Tibial artery (tissue), 4 donors: Measurements from ENCODE around the gene PTCH1.

Experiments
- DNase-seq, 2 donors: peaks; one replicate each; pipeline ENCODE4 v3.0.0-alpha.2; 2019
- H3K27ac ChIP-seq, 2 donors: fragments of 200-600 bp; sonication (generic) in 1 of 2; 1 replicate in 1 of 2; 2 replicates in 1 of 2; pipeline ENCODE4 v1.5.1; 2018 to 2019; ENCODE audit warnings: mild to moderate bottlenecking in 1 of 2
- H3K27me3 ChIP-seq, 2 donors: fragments of 200-600 bp; sonication (generic) in 1 of 2; one replicate each; pipeline versions ENCODE4 v1.5.1 to v1.6.0; 2016 to 2019
- H3K36me3 ChIP-seq, 3 donors: fragments of 200-600 bp; sonication (generic) in 2 of 3; one replicate each; pipeline ENCODE4 v1.5.1; 2016 to 2019; ENCODE audit warnings: mild to moderate bottlenecking in 2 of 3
- H3K4me1 ChIP-seq, 4 donors: fragments of 200-600 bp; sonication (generic) in 2 of 4; 1 replicate in 3 of 4; 2 replicates in 1 of 4; pipeline ENCODE4 v1.5.1; 2016 to 2019
- H3K4me3 ChIP-seq, 2 donors: fragments of 200-600 bp; sonication (generic) in 1 of 2; 1 replicate in 1 of 2; 2 replicates in 1 of 2; pipeline ENCODE4 v1.5.1; 2018 to 2019; ENCODE audit warnings: mild to moderate bottlenecking in 2 of 2
- H3K9me3 ChIP-seq, 3 donors: fragments of 200-600 bp; sonication (generic) in 1 of 3; one replicate each; pipeline ENCODE4 v1.5.1; 2016 to 2019
- CTCF ChIP-seq, 2 experiments: fragments of 200-600 bp in 1 of 2; fragments of 450-650 bp in 1 of 2; IDR thresholded peaks; one replicate each; pipeline ENCODE4 v1.5.1; 2017 to 2019; ENCODE audit warnings: antibody characterized with exemption in 2 of 2, mild to moderate bottlenecking in 1 of 2, moderate library complexity in 1 of 2
- intact Hi-C: fragments of 100-400 bp; cut with DNase I; formaldehyde crosslinking; loops from one replicate; pipeline ENCODE4 v1.15.0; 2023; ENCODE audit warnings: low total_unique reads

PTCH1 gene

GRCh38 chr9:95458666-95459065 lies 58.1 kb downstream of the PTCH1 start:
- intact Hi-C loops = no loop called here
- H3K36me3 ChIP-seq = peaks cover 66 to 84% (median 74%) of the 10 kb centered on the region in 3 donors
- no peak for TF ChIP-seq CTCF (IDR thresholded peaks at IDR 0.05)
- no peaks in the 10 kb centered on the region for H3K27me3 ChIP-seq
- no peak overlapping the region for H3K4me3 ChIP-seq
- no peak overlapping the region for H3K27ac ChIP-seq
- H3K9me3 ChIP-seq = no peaks in the 10 kb centered on the region
- peaks cover 0 to 6% (median 0%) of the 10 kb centered on the region in 4 donors for H3K4me1 ChIP-seq
- no peak for DNase-seq

- no peaks in the 10 kb centered on the region for H3K27me3 ChIP-seq
- TF ChIP-seq CTCF (IDR thresholded peaks at IDR 0.05) = no peak
- no peak overlapping the region for H3K4me3 ChIP-seq
- no peak for DNase-seq
- H3K4me1 ChIP-seq = peaks cover 0 to 6% (median 0%) of the 10 kb centered on the region in 4 donors
- intact Hi-C loops = no loop called here
- H3K9me3 ChIP-seq = no peaks in the 10 kb centered on the region
- H3K27ac ChIP-seq = no peak overlapping the region
- H3K36me3 ChIP-seq = peaks cover 73 to 90% (median 83%) of the 10 kb centered on the region in 3 donors
These were observed 59.0 kb downstream of the PTCH1 start for GRCh38 chr9:95457769-95458168.

GRCh38 chr9:95455714-95456113 lies 61.1 kb downstream of the PTCH1 start:
- H3K27me3 ChIP-seq = no peaks in the 10 kb centered on the region
- H3K27ac ChIP-seq = no peak overlapping the region
- no peak for TF ChIP-seq CTCF (IDR thresholded peaks at IDR 0.05)
- no peak for DNase-seq
- no peak overlapping the region for H3K4me3 ChIP-seq
- intact Hi-C loops = no loop called here
- no peaks in the 10 kb centered on the region for H3K9me3 ChIP-seq
- peaks cover 79 to 97% (median 85%) of the 10 kb centered on the region in 3 donors for H3K36me3 ChIP-seq
- H3K4me1 ChIP-seq = no peaks in the 10 kb centered on the region

- H3K4me1 ChIP-seq = no peaks in the 10 kb centered on the region
- DNase-seq = no peak
- H3K9me3 ChIP-seq = no peaks in the 10 kb centered on the region
- no peaks in the 10 kb centered on the region for H3K27me3 ChIP-seq
- intact Hi-C loops = no loop called here
- no peak overlapping the region for H3K27ac ChIP-seq
- H3K36me3 ChIP-seq = peaks cover 84 to 100% (median 89%) of the 10 kb centered on the region in 3 donors
- no peak overlapping the region for H3K4me3 ChIP-seq
- TF ChIP-seq CTCF (IDR thresholded peaks at IDR 0.05) = no peak
These were observed 64.6 kb downstream of the PTCH1 start for GRCh38 chr9:95452176-95452575.

- no peak overlapping the region for H3K27ac ChIP-seq
- intact Hi-C loops = no loop called here
- no peaks in the 10 kb centered on the region for H3K9me3 ChIP-seq
- peaks cover 86 to 100% (median 89%) of the 10 kb centered on the region in 3 donors for H3K36me3 ChIP-seq
- H3K4me3 ChIP-seq = no peak overlapping the region
- DNase-seq = no peak
- no peaks in the 10 kb centered on the region for H3K27me3 ChIP-seq
- no peaks in the 10 kb centered on the region for H3K4me1 ChIP-seq
- no peak for TF ChIP-seq CTCF (IDR thresholded peaks at IDR 0.05)
These were observed 65.7 kb downstream of the PTCH1 start for GRCh38 chr9:95451065-95451426.
